Gastroesophageal sphincter (tissue), 4 donors: Measurements from ENCODE around the gene SPACA6. TPM values are rescaled to one million over a fixed set of nuclear protein-coding genes. Genes with fewer than 3 reads are reported as not detected.

Experiments used
- ATAC-seq: fragments of 150-250 bp; one replicate; pipeline ENCODE4 v1.9.1; 2016; ENCODE audit warnings: mild to moderate bottlenecking, moderate library complexity
- H3K27ac ChIP-seq, 4 donors: fragments of 200-600 bp; sonication (generic) in 3 of 4; 1 replicate in 3 of 4; 2 replicates in 1 of 4; pipeline ENCODE4 v1.5.1; 2016 to 2019
- H3K27me3 ChIP-seq: fragments of 200-600 bp; sonication (generic); one replicate; pipeline ENCODE4 v1.5.1; 2019
- H3K36me3 ChIP-seq, 2 donors: fragments of 200-600 bp; sonication (generic); one replicate each; pipeline ENCODE4 v1.5.1; 2019; ENCODE audit warnings: control low read depth in 1 of 2
- H3K4me1 ChIP-seq, 3 donors: fragments of 200-600 bp; sonication (generic); 1 replicate in 2 of 3; 2 replicates in 1 of 3; pipeline ENCODE4 v1.5.1; 2016 to 2019; ENCODE audit warnings: control low read depth in 2 of 3
- H3K4me3 ChIP-seq, 2 donors: fragments of 200-600 bp; sonication (generic); one replicate each; pipeline ENCODE4 v1.5.1; 2019; ENCODE audit warnings: mild to moderate bottlenecking in 1 of 2, moderate library complexity in 1 of 2
- H3K9me3 ChIP-seq, 3 donors: fragments of 200-600 bp; sonication (generic); one replicate each; pipeline ENCODE4 v1.5.1; 2017 to 2019; ENCODE audit warnings: control low read depth in 2 of 3
- CTCF ChIP-seq, 4 experiments: fragments of 200-600 bp in 2 of 4; fragments of 450-650 bp in 2 of 4; sonication (generic) in 1 of 4; IDR thresholded peaks; one replicate each; pipeline ENCODE4 v1.5.1; 2017 to 2019; ENCODE audit warnings: antibody characterized with exemption in 4 of 4, mild to moderate bottlenecking in 2 of 4, moderate library complexity in 2 of 4
- EP300 ChIP-seq: sonication (generic); formaldehyde crosslinking; IDR thresholded peaks from one replicate; pipeline ENCODE4 v1.6.1; 2017; ENCODE audit warnings: antibody characterized with exemption, mild to moderate bottlenecking
- POLR2A ChIP-seq, 2 donors: fragments of 450-650 bp; IDR thresholded peaks; one replicate each; pipeline ENCODE4 v1.6.1; 2017; ENCODE audit warnings: antibody characterized with exemption in 2 of 2, mild to moderate bottlenecking in 2 of 2, moderate library complexity in 1 of 2
- POLR2AphosphoS5 ChIP-seq: sonication (generic); formaldehyde crosslinking; IDR thresholded peaks from one replicate; pipeline ENCODE4 v1.6.1; 2017; ENCODE audit warnings: antibody characterized with exemption
- WGBS, 2 donors: methylation state at CpG; one replicate each; pipeline ENCODE4 v1.1.5; 2018; ENCODE audit warnings: low coverage in 1 of 2; 5-methylcytosine and 5-hydroxymethylcytosine counted together
- total RNA-seq, 4 donors: library from RNA; depleted of rRNA; stranded (reverse); fragments of >200 nt; gene quantifications; one replicate each; pipeline ENCODE4 v1.1.0, GENCODE V29; 2016

SPACA6 gene
- total RNA-seq, 4 donors from 2014 or later: 6.3 to 29.7 (median 18.3) TPM

GRCh38 chr19:51715850-51716249, 22.7 kb downstream of the SPACA6 start:
- no peaks in the 10 kb centered on the region for H3K36me3 ChIP-seq
- H3K9me3 ChIP-seq: no peaks in the 10 kb centered on the region
- no peak overlapping the region for H3K4me3 ChIP-seq
- peaks cover 50% of the 10 kb centered on the region for H3K27me3 ChIP-seq
- H3K27ac ChIP-seq: no peak overlapping the region
- WGBS, 2 donors: 100% methylated on average over 1 to 2 of the region's 3 CpGs
- ATAC-seq: no peak
- TF ChIP-seq CTCF (IDR thresholded peaks at IDR 0.05) (no peak), POLR2A (IDR thresholded peaks at IDR 0.05) (no peak), EP300 (no peak), POLR2AphosphoS5 (no peak)
- H3K4me1 ChIP-seq: peaks cover 0 to 11% (median 0%) of the 10 kb centered on the region in 3 donors

- no peak overlapping the region for H3K27ac ChIP-seq
- no peaks in the 10 kb centered on the region for H3K36me3 ChIP-seq
- TF ChIP-seq CTCF (IDR thresholded peaks at IDR 0.05): no peak
- H3K9me3 ChIP-seq: no peaks in the 10 kb centered on the region
- H3K4me1 ChIP-seq: peaks cover 0 to 11% (median 0%) of the 10 kb centered on the region in 3 donors
- 79% methylated on average over 5 of the region's 11 CpGs; no CpG with 5 or more reads in 1 of the 2 donors for WGBS, 2 donors
- peaks cover 60% of the 10 kb centered on the region for H3K27me3 ChIP-seq
- ATAC-seq: no peak
- no peak overlapping the region for H3K4me3 ChIP-seq
Measured at GRCh38 chr19:51716925-51717324, 23.8 kb downstream of the SPACA6 start.

- Histone ChIP-seq H3K36me3 (no peaks in the 10 kb centered on the region), H3K4me3 (peak overlapping the region; percentile 5 to 40), H3K27me3 (peaks cover 85% of the 10 kb centered on the region), H3K27ac (no peak overlapping the region), H3K9me3 (no peaks in the 10 kb centered on the region), H3K4me1 (peaks cover 0 to 11% (median 0%) of the 10 kb centered on the region in 3 donors)
- ATAC-seq: no peak
- WGBS, 2 donors: 1 to 3% methylated on average over 12 to 17 of the region's 83 CpGs
- TF ChIP-seq EP300 (no peak), CTCF (IDR thresholded peaks at IDR 0.05) (no peak), POLR2AphosphoS5 (no peak), POLR2A (IDR thresholded peaks at IDR 0.05) (no peak)
Measured at GRCh38 chr19:51719251-51719988, 26.3 kb downstream of the SPACA6 start.

- TF ChIP-seq CTCF (IDR thresholded peaks at IDR 0.05) (no peak), EP300 (no peak), POLR2AphosphoS5 (no peak), POLR2A (IDR thresholded peaks at IDR 0.05) (no peak)
- Histone ChIP-seq H3K4me3 (no peak overlapping the region), H3K36me3 (no peaks in the 10 kb centered on the region), H3K27me3 (peaks cover 97% of the 10 kb centered on the region), H3K4me1 (peaks cover 0 to 19% (median 0%) of the 10 kb centered on the region in 3 donors), H3K27ac (no peak overlapping the region), H3K9me3 (no peaks in the 10 kb centered on the region)
- 66 to 72% methylated on average over 5 to 7 of the region's 7 CpGs for WGBS, 2 donors
- no peak for ATAC-seq
Measured at GRCh38 chr19:51721905-51722304, 28.8 kb downstream of the SPACA6 start.

- peaks cover 98% of the 10 kb centered on the region for H3K27me3 ChIP-seq
- H3K4me3 ChIP-seq: no peak overlapping the region
- TF ChIP-seq POLR2AphosphoS5 (no peak), EP300 (no peak), CTCF (IDR thresholded peaks at IDR 0.05) (no peak), POLR2A (IDR thresholded peaks at IDR 0.05) (no peak)
- peaks cover 0 to 19% (median 0%) of the 10 kb centered on the region in 3 donors for H3K4me1 ChIP-seq
- ATAC-seq: no peak
- no peaks in the 10 kb centered on the region for H3K36me3 ChIP-seq
- no peak overlapping the region for H3K27ac ChIP-seq
- WGBS, 2 donors: 61 to 71% methylated on average over 2 of the region's 2 CpGs
- H3K9me3 ChIP-seq: no peaks in the 10 kb centered on the region
Measured at GRCh38 chr19:51722492-51722891, 29.4 kb downstream of the SPACA6 start.
